HepG2 (cell line): ENCODE measurements around the gene SCFD2. TPM values are rescaled to one million over a fixed set of nuclear protein-coding genes. Genes with fewer than 3 reads are reported as not detected.

Experiments used
- CBX2 ChIP-seq, 2 experiments: fragments of 200-600 bp in 1 of 2; sonication (generic); formaldehyde crosslinking in 1 of 2; IDR thresholded peaks; 2 replicates each; pipeline versions ENCODE4 v1.7.0 to v1.8.1; 2018 to 2022; ENCODE audit warnings: low read depth in 2 of 2, low read length in 1 of 2, mild to moderate bottlenecking in 1 of 2, missing genetic modification reagents in 1 of 2
- DMAP1 ChIP-seq: IDR thresholded peaks from 2 replicates; pipeline ENCODE4 v1.6.1; 2016
- TBX3 ChIP-seq: fragments of 450-650 bp; IDR thresholded peaks from 2 replicates; pipeline ENCODE4 v1.6.1; 2017; ENCODE audit warnings: antibody characterized with exemption, mild to moderate bottlenecking, inconsistent platforms, borderline replicate concordance
- ZEB1 ChIP-seq: IDR thresholded peaks from 2 replicates; pipeline ENCODE4 v1.6.1; 2012; ENCODE audit warnings: mild to moderate bottlenecking, low read depth, inconsistent platforms; ENCODE audit not compliant: insufficient replicate concordance
- ZNF296 ChIP-seq: sonication (generic); formaldehyde crosslinking; conservative IDR thresholded peaks from 2 replicates; pipeline ENCODE4 v1.5.0; 2020; ENCODE audit warnings: mild to moderate bottlenecking, missing genetic modification reagents
- polyA plus RNA-seq, 8 experiments: library from polyadenylated mRNA; depleted of rRNA in 3 of 8; stranded (reverse) in 7 of 8; unstranded in 1 of 8; fragments of >200 nt; fragmentation: Illumina TruSeq in 4 of 8; extraction: Trizol in 4 of 8; gene quantifications; 2 replicates each; pipeline versions ENCODE4 v1.2.1 to v1.2.3, GENCODE V29; 2011 to 2016; ENCODE audit warnings: low read depth in 4 of 8, missing spikeins in 1 of 8, mixed read lengths in 1 of 8; ENCODE audit not compliant: insufficient read depth in 1 of 8
- total RNA-seq, 5 experiments: library from RNA; depleted of rRNA; stranded (reverse); fragments of >200 nt; fragmentation: Illumina TruSeq; extraction: Trizol; gene quantifications; 2 replicates each; pipeline ENCODE4 v1.2.3, GENCODE V29; 2016; ENCODE audit warnings: low read depth in 1 of 5
- TF ChIP-seq, protein P1 (sequence below): sonication (generic); formaldehyde crosslinking; IDR thresholded peaks from 2 replicates; pipeline ENCODE4 v1.8.1; 2023; ENCODE audit warnings: mild to moderate bottlenecking, missing genetic modification reagents
- TF ChIP-seq, protein P2 (sequence below): sonication (generic); formaldehyde crosslinking; IDR thresholded peaks from 2 replicates; pipeline ENCODE4 v1.9.0; 2021; ENCODE audit warnings: mild to moderate bottlenecking, missing genetic modification reagents
- TF ChIP-seq, protein P3 (sequence below): sonication (generic); formaldehyde crosslinking; IDR thresholded peaks from 2 replicates; pipeline ENCODE4 v1.5.0; 2020; ENCODE audit warnings: mild to moderate bottlenecking, missing genetic modification reagents, borderline replicate concordance
- TF ChIP-seq, protein P4 (sequence below): sonication (generic); formaldehyde crosslinking; IDR thresholded peaks from 2 replicates; pipeline ENCODE4 v1.8.0; 2022; ENCODE audit warnings: low read depth, missing genetic modification reagents
- TF ChIP-seq, protein P5 (sequence below): IDR thresholded peaks from 2 replicates; pipeline ENCODE4 v1.6.1; 2016; ENCODE audit warnings: missing biosample characterization, missing genetic modification reagents, low read depth
- TF ChIP-seq, protein P6 (sequence below): sonication (generic); formaldehyde crosslinking; IDR thresholded peaks from 2 replicates; pipeline ENCODE4 v1.5.1; 2020; ENCODE audit warnings: missing genetic modification reagents, mild to moderate bottlenecking, borderline replicate concordance

Gene SCFD2
- total and polyA plus RNA-seq, 2 of the 13 experiments (the other 11 are each of a cell fraction or from before 2014, with no cell fraction given), result 4.6 to 15.6 TPM

DNA sequence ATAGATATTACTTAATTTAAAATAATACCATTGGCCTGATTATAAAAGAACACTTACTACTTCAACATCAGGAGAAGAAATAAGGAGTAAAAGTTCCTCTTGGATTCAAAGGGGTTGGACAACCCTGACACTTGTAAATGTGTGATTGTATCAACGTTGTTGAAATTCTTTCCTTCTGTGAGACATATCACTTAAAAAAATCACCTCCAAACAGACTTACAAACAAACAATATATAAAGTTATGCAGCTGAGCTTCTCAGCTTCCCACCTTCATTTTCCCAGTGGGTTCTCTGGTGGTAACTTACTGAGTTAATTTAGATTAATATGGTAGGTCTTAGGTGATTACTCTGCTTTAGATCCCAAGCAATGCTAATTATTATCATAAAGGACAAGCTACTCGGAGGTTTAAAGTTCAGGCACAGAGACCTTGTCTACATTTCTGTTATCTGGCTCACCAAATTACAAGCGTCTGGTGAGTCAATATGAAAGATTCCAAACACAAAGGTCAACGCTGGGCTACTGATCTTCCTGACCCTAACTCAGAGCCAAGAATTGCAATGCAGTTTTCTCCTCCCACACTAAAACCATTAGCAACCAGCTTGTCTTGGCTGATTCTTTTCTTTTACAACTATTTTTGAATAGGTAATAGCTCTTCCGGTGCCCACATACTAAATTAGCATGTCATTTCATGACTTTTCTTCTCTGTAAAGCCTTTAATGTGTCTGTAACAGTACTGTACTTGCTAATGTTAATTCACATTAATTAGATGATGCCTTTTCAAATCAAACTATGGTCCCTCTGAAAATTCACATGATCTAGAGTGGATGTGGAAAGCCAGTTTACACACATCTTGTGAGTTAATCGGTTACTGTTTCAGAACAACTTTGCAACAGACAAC lies 346.1 kb downstream of the SCFD2 start (continued):
- TF ChIP-seq, protein P1, sequence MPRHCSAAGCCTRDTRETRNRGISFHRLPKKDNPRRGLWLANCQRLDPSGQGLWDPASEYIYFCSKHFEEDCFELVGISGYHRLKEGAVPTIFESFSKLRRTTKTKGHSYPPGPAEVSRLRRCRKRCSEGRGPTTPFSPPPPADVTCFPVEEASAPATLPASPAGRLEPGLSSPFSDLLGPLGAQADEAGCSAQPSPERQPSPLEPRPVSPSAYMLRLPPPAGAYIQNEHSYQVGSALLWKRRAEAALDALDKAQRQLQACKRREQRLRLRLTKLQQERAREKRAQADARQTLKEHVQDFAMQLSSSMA, result no peak
- TF ChIP-seq DMAP1 (no peak), CBX2 (IDR thresholded peaks at IDR 0.05; ENCODE audit: low read depth, low read length) (no peak), CBX2 (CRISPR knock-in tag; IDR thresholded peaks at IDR 0.05; ENCODE audit: low read depth) (no peak), TBX3 (peak; percentile 38; the same call in 1 of the 2 replicates), ZEB1 (no peak), ZNF296 (no peak)
- TF ChIP-seq, protein P2, sequence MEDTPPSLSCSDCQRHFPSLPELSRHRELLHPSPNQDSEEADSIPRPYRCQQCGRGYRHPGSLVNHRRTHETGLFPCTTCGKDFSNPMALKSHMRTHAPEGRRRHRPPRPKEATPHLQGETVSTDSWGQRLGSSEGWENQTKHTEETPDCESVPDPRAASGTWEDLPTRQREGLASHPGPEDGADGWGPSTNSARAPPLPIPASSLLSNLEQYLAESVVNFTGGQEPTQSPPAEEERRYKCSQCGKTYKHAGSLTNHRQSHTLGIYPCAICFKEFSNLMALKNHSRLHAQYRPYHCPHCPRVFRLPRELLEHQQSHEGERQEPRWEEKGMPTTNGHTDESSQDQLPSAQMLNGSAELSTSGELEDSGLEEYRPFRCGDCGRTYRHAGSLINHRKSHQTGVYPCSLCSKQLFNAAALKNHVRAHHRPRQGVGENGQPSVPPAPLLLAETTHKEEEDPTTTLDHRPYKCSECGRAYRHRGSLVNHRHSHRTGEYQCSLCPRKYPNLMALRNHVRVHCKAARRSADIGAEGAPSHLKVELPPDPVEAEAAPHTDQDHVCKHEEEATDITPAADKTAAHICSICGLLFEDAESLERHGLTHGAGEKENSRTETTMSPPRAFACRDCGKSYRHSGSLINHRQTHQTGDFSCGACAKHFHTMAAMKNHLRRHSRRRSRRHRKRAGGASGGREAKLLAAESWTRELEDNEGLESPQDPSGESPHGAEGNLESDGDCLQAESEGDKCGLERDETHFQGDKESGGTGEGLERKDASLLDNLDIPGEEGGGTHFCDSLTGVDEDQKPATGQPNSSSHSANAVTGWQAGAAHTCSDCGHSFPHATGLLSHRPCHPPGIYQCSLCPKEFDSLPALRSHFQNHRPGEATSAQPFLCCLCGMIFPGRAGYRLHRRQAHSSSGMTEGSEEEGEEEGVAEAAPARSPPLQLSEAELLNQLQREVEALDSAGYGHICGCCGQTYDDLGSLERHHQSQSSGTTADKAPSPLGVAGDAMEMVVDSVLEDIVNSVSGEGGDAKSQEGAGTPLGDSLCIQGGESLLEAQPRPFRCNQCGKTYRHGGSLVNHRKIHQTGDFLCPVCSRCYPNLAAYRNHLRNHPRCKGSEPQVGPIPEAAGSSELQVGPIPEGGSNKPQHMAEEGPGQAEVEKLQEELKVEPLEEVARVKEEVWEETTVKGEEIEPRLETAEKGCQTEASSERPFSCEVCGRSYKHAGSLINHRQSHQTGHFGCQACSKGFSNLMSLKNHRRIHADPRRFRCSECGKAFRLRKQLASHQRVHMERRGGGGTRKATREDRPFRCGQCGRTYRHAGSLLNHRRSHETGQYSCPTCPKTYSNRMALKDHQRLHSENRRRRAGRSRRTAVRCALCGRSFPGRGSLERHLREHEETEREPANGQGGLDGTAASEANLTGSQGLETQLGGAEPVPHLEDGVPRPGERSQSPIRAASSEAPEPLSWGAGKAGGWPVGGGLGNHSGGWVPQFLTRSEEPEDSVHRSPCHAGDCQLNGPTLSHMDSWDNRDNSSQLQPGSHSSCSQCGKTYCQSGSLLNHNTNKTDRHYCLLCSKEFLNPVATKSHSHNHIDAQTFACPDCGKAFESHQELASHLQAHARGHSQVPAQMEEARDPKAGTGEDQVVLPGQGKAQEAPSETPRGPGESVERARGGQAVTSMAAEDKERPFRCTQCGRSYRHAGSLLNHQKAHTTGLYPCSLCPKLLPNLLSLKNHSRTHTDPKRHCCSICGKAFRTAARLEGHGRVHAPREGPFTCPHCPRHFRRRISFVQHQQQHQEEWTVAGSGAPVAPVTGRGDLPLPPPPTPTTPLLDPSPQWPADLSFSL (CRISPR knock-in tag), result no peak
- TF ChIP-seq, protein P3, sequence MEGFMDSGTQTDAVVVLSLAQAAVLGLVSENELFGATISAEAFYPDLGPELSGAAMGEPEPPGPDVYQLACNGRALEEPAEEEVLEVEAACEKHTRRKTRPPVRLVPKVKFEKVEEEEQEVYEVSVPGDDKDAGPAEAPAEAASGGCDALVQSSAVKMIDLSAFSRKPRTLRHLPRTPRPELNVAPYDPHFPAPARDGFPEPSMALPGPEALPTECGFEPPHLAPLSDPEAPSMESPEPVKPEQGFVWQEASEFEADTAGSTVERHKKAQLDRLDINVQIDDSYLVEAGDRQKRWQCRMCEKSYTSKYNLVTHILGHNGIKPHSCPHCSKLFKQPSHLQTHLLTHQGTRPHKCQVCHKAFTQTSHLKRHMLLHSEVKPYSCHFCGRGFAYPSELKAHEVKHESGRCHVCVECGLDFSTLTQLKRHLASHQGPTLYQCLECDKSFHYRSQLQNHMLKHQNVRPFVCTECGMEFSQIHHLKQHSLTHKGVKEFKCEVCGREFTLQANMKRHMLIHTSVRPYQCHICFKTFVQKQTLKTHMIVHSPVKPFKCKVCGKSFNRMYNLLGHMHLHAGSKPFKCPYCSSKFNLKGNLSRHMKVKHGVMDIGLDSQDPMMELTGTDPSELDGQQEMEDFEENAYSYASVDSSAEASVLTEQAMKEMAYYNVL (CRISPR knock-in tag), result peak; percentile 37; the same call in 1 of the 2 replicates
- TF ChIP-seq, protein P4, sequence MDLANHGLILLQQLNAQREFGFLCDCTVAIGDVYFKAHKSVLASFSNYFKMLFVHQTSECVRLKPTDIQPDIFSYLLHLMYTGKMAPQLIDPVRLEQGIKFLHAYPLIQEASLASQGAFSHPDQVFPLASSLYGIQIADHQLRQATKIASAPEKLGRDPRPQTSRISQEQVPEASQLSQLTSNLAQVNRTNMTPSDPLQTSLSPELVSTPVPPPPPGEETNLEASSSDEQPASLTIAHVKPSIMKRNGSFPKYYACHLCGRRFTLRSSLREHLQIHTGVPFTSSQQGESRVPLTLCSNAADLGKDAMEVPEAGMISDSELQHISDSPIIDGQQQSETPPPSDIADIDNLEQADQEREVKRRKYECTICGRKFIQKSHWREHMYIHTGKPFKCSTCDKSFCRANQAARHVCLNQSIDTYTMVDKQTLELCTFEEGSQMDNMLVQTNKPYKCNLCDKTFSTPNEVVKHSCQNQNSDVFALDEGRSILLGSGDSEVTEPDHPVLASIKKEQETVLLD (CRISPR knock-in tag), result no peak
- TF ChIP-seq, protein P5, sequence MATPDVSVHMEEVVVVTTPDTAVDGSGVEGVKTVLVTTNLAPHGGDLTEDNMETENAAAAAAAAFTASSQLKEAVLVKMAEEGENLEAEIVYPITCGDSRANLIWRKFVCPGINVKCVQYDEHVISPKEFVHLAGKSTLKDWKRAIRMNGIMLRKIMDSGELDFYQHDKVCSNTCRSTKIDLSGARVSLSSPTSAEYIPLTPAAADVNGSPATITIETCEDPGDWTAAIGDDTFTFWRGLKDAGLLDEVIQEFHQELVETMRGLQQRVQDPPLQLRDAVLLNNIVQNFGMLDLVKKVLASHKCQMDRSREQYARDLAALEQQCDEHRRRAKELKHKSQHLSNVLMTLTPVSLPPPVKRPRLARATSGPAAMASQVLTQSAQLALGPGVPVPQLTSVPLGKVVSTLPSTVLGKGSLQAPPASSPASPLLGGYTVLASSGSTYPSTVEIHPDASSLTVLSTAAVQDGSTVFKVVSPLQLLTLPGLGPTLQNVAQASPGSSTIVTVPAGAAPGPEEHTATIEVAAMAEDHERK (CRISPR knock-in tag), result no peak
- TF ChIP-seq, protein P6, sequence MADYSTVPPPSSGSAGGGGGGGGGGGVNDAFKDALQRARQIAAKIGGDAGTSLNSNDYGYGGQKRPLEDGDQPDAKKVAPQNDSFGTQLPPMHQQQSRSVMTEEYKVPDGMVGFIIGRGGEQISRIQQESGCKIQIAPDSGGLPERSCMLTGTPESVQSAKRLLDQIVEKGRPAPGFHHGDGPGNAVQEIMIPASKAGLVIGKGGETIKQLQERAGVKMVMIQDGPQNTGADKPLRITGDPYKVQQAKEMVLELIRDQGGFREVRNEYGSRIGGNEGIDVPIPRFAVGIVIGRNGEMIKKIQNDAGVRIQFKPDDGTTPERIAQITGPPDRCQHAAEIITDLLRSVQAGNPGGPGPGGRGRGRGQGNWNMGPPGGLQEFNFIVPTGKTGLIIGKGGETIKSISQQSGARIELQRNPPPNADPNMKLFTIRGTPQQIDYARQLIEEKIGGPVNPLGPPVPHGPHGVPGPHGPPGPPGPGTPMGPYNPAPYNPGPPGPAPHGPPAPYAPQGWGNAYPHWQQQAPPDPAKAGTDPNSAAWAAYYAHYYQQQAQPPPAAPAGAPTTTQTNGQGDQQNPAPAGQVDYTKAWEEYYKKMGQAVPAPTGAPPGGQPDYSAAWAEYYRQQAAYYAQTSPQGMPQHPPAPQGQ (CRISPR knock-in tag), result no peak
